WTC11 (cell line): Measurements from ENCODE around the gene N4BP2L1. TPM values are rescaled to one million over a fixed set of nuclear protein-coding genes. Genes with fewer than 3 reads are reported as not detected.

ENCODE experiments used
- ATAC-seq: fragments of 200-7000 bp; cut with Tn5 transposase; 2 replicates; pipeline ENCODE4 v1.10.0; 2021; ENCODE audit warnings: mild to moderate bottlenecking, moderate library complexity
- CTCF ChIA-PET: fragments of 300-600 bp; sonication (Branson Sonifier 250); formaldehyde crosslinking; loops from one replicate; lab custom pipeline; 2021; ENCODE audit warnings: antibody characterized with exemption; lab: Charles Lee
- POLR2A ChIA-PET: fragments of 350-600 bp; sonication (Branson Sonifier 250); formaldehyde crosslinking; loops from one replicate; lab custom pipeline; 2021; ENCODE audit warnings: antibody characterized with exemption; lab: Charles Lee
- DNase-seq: peaks from one replicate; pipeline ENCODE4 v3.0.0; 2021; ENCODE audit warnings: low spot score
- H3K27ac Mint-ChIP-seq: 2 replicates; pipeline ENCODE4 v1.8.0; 2021; ENCODE audit warnings: mixed read lengths
- H3K27me3 Mint-ChIP-seq: 2 replicates; pipeline ENCODE4 v1.8.0; 2021; ENCODE audit warnings: low read depth, mild to moderate bottlenecking, moderate library complexity, mixed read lengths
- H3K36me3 Mint-ChIP-seq: 2 replicates; pipeline ENCODE4 v1.8.0; 2021; ENCODE audit warnings: mixed read lengths
- H3K4me1 Mint-ChIP-seq: 2 replicates; pipeline ENCODE4 v1.8.0; 2022; ENCODE audit warnings: mixed read lengths
- H3K4me3 Mint-ChIP-seq: 2 replicates; pipeline ENCODE4 v1.8.0; 2021; ENCODE audit warnings: mild to moderate bottlenecking, moderate library complexity, mixed read lengths
- H3K9me3 Mint-ChIP-seq: 2 replicates; pipeline ENCODE4 v1.8.0; 2021; ENCODE audit warnings: mixed read lengths
- CBFB ChIP-seq: sonication (generic); formaldehyde crosslinking; IDR thresholded peaks from 2 replicates; pipeline ENCODE4 v1.8.1; 2022; ENCODE audit warnings: mild to moderate bottlenecking, low read depth, missing genetic modification reagents
- CDX4 ChIP-seq: fragments of 250-450 bp; sonication (Bioruptor Pico); IDR thresholded peaks from 2 replicates; pipeline ENCODE4 v1.9.0; 2021; ENCODE audit warnings: moderate library complexity, mild to moderate bottlenecking, inconsistent platforms, borderline replicate concordance
- E2F1 ChIP-seq: sonication (generic); formaldehyde crosslinking; IDR thresholded peaks from 2 replicates; pipeline ENCODE4 v1.8.0; 2022; ENCODE audit warnings: mild to moderate bottlenecking, missing genetic modification reagents
- E2F4 ChIP-seq: sonication (generic); formaldehyde crosslinking; IDR thresholded peaks from 2 replicates; pipeline ENCODE4 v1.8.1; 2022; ENCODE audit warnings: low read depth, mild to moderate bottlenecking, moderate library complexity, missing genetic modification reagents, borderline replicate concordance
- ELF4 ChIP-seq: sonication (generic); formaldehyde crosslinking; IDR thresholded peaks from 2 replicates; pipeline ENCODE4 v1.8.1; 2022; ENCODE audit warnings: low read depth, mild to moderate bottlenecking, moderate library complexity, missing genetic modification reagents
- FOXK1 ChIP-seq: sonication (generic); formaldehyde crosslinking; IDR thresholded peaks from 2 replicates; pipeline ENCODE4 v1.8.0; 2022; ENCODE audit warnings: mild to moderate bottlenecking, moderate library complexity, missing genetic modification reagents
- IRF1 ChIP-seq: sonication (generic); formaldehyde crosslinking; IDR thresholded peaks from 2 replicates; pipeline ENCODE4 v1.8.0; 2023; ENCODE audit warnings: missing genetic modification reagents
- JUN ChIP-seq: sonication (generic); formaldehyde crosslinking; IDR thresholded peaks from 2 replicates; pipeline ENCODE4 v1.8.0; 2023; ENCODE audit warnings: mild to moderate bottlenecking, missing genetic modification reagents
- KAT7 ChIP-seq: sonication (generic); formaldehyde crosslinking; IDR thresholded peaks from 2 replicates; pipeline ENCODE4 v1.8.1; 2023; ENCODE audit warnings: missing genetic modification reagents, mild to moderate bottlenecking, borderline replicate concordance
- MLX ChIP-seq: sonication (generic); formaldehyde crosslinking; IDR thresholded peaks from 2 replicates; pipeline ENCODE4 v1.8.1; 2023; ENCODE audit warnings: mild to moderate bottlenecking, missing genetic modification reagents, moderate library complexity
- NFATC4 ChIP-seq: fragments of 250-450 bp; sonication (Bioruptor Pico); IDR thresholded peaks from 2 replicates; pipeline ENCODE4 v1.9.0; 2021; ENCODE audit warnings: mild to moderate bottlenecking
- NFYB ChIP-seq: sonication (generic); formaldehyde crosslinking; conservative IDR thresholded peaks from 2 replicates; pipeline ENCODE4 v1.8.0; 2022; ENCODE audit warnings: low read depth, missing genetic modification reagents
- NR2C2 ChIP-seq: sonication (generic); formaldehyde crosslinking; IDR thresholded peaks from 2 replicates; pipeline ENCODE4 v1.8.0; 2022; ENCODE audit warnings: mild to moderate bottlenecking, missing genetic modification reagents
- NR3C1 ChIP-seq: sonication (generic); formaldehyde crosslinking; conservative IDR thresholded peaks from 2 replicates; pipeline ENCODE4 v1.8.1; 2023; ENCODE audit warnings: low read depth, mild to moderate bottlenecking, missing genetic modification reagents
- RELA ChIP-seq: sonication (generic); formaldehyde crosslinking; IDR thresholded peaks from 2 replicates; pipeline ENCODE4 v1.8.1; 2022; ENCODE audit warnings: missing genetic modification reagents, mild to moderate bottlenecking, borderline replicate concordance
- STAT6 ChIP-seq: sonication (generic); formaldehyde crosslinking; conservative IDR thresholded peaks from 2 replicates; pipeline ENCODE4 v1.8.1; 2023; ENCODE audit warnings: mild to moderate bottlenecking, low read depth, missing genetic modification reagents, moderate library complexity
- USF1 ChIP-seq: sonication (generic); formaldehyde crosslinking; IDR thresholded peaks from 2 replicates; pipeline ENCODE4 v1.8.0; 2022; ENCODE audit warnings: mild to moderate bottlenecking, missing genetic modification reagents
- USF2 ChIP-seq: sonication (generic); formaldehyde crosslinking; IDR thresholded peaks from 2 replicates; pipeline ENCODE4 v1.8.1; 2023; ENCODE audit warnings: mild to moderate bottlenecking, missing genetic modification reagents, moderate library complexity
- total RNA-seq: library from RNA; stranded (reverse); gene quantifications from 3 replicates; pipeline ENCODE4 v1.2.3, GENCODE V29; 2021

N4BP2L1 gene
- total RNA-seq, 1 experiment from 2014 or later, result 3.8 TPM

- no peak for ATAC-seq
- H3K27ac Mint-ChIP-seq, result no peak overlapping the region; the same call in 1 of the 2 replicates
- ChIA-PET CTCF (no interaction called here), POLR2A (no interaction called here)
- no peak overlapping the region for H3K4me3 Mint-ChIP-seq
- no peak for DNase-seq
- H3K9me3 Mint-ChIP-seq, result no peaks in the 10 kb centered on the region
- H3K36me3 Mint-ChIP-seq, result peaks cover 4% of the 10 kb centered on the region
- H3K4me1 Mint-ChIP-seq, result peaks cover 13% of the 10 kb centered on the region
- no peak for TF ChIP-seq JUN
- TF ChIP-seq CDX4 (CRISPR knock-in tag), result no peak
- no peak for TF ChIP-seq NR3C1
- no peak for TF ChIP-seq IRF1 (CRISPR knock-in tag)
- TF ChIP-seq RELA (CRISPR knock-in tag), result no peak
- no peak for TF ChIP-seq NR2C2
- no peak for TF ChIP-seq KAT7
- no peak for TF ChIP-seq MLX (CRISPR knock-in tag)
- H3K27me3 Mint-ChIP-seq, result peaks cover 3% of the 10 kb centered on the region
These were observed 3.4 kb upstream of the N4BP2L1 start for GRCh38 chr13:32431361-32431760.

GRCh38 chr13:32430018-32430747 is 2.3 kb upstream of the N4BP2L1 start:
- Mint-ChIP-seq H3K36me3 (no peaks in the 10 kb centered on the region), H3K27me3 (peaks cover 11% of the 10 kb centered on the region), H3K4me3 (no peak overlapping the region), H3K27ac (no peak overlapping the region; the same call in 1 of the 2 replicates), H3K9me3 (no peaks in the 10 kb centered on the region), H3K4me1 (peaks cover 20% of the 10 kb centered on the region)
- ChIA-PET POLR2A (no interaction called here), CTCF (no interaction called here)
- DNase-seq, result no peak
- ATAC-seq, result no peak
- TF ChIP-seq NFYB (CRISPR knock-in tag), result no peak
- no peak for TF ChIP-seq E2F1 (CRISPR knock-in tag)
- TF ChIP-seq STAT6 (CRISPR knock-in tag), result no peak
- TF ChIP-seq CBFB, result no peak
- TF ChIP-seq NR2C2, result no peak
- TF ChIP-seq USF1, result no peak
- TF ChIP-seq ELF4, result no peak
- TF ChIP-seq E2F4 (CRISPR knock-in tag), result no peak
- no peak for TF ChIP-seq USF2
- TF ChIP-seq FOXK1 (CRISPR knock-in tag), result no peak
- no peak for TF ChIP-seq NFATC4
- TF ChIP-seq, all 79 proteins: peak for 0
